Endothelial cell of umbilical vein (primary cell): ENCODE measurements around the gene GPR183. TPM values are rescaled to one million over a fixed set of nuclear protein-coding genes. Genes with fewer than 3 reads are reported as not detected.

Experiments
- BruUV-seq: library from RNA; stranded (reverse); fragments of 400-500 nt; replicated peaks from 2 replicates; lab custom pipeline; 2021; lab: Mats Ljungman, UMichigan
- CTCF ChIA-PET: fragments of 300-600, 350-600 bp; sonication (Branson Sonifier 250); formaldehyde crosslinking; loops from one replicate; lab custom pipeline; 2021; ENCODE audit warnings: antibody characterized with exemption, inconsistent platforms; lab: Charles Lee
- POLR2A ChIA-PET: fragments of 300-600, 350-600 bp; sonication (Branson Sonifier 250); formaldehyde crosslinking; loops from one replicate; lab custom pipeline; 2021; ENCODE audit warnings: antibody characterized with exemption, inconsistent platforms; lab: Charles Lee
- DNase-seq: peaks from one replicate; pipeline ENCODE4 v3.0.0-alpha.2; 2011; ENCODE audit warnings: low read depth, low spot score
- FAIRE-seq: peaks from 2 replicates; lab custom pipeline; 2011; peaks lifted over from hg19 to GRCh38; lab: Jason Lieb, UNC
- H2AFZ ChIP-seq: 2 replicates; pipeline ENCODE4 v1.6.0; 2012; ENCODE audit warnings: low read depth, low read length, control low read depth, inconsistent platforms
- H3K27ac ChIP-seq: 2 replicates; pipeline ENCODE4 v1.5.1; 2011; ENCODE audit warnings: low read depth, mild to moderate bottlenecking, control low read depth, low read length, moderate library complexity; ENCODE audit not compliant: insufficient read depth
- H3K27me3 ChIP-seq, 2 experiments: 2 replicates each; pipeline versions ENCODE4 v1.6.0 to v1.6.1; 2011; ENCODE audit warnings: low read length in 2 of 2, mixed read lengths in 1 of 2; ENCODE audit not compliant: control insufficient read depth in 2 of 2, insufficient read depth in 2 of 2
- H3K36me3 ChIP-seq, 2 experiments: 2 replicates in 1 of 2; 3 replicates in 1 of 2; pipeline ENCODE4 v1.5.1; 2011; ENCODE audit warnings: low read length in 2 of 2, mild to moderate bottlenecking in 1 of 2, moderate library complexity in 1 of 2; ENCODE audit not compliant: control insufficient read depth in 2 of 2, insufficient read depth in 2 of 2; ENCODE audit errors: extremely low read depth in 1 of 2
- H3K4me1 ChIP-seq: 3 replicates; pipeline ENCODE4 v1.5.1; 2011; ENCODE audit warnings: mild to moderate bottlenecking, low read length; ENCODE audit not compliant: control insufficient read depth, insufficient read depth; ENCODE audit errors: extremely low read depth
- H3K4me2 ChIP-seq: 2 replicates; pipeline ENCODE4 v1.6.1; 2011; ENCODE audit warnings: low read length, control low read depth, mixed read lengths; ENCODE audit not compliant: insufficient read depth
- H3K4me3 ChIP-seq, 3 experiments: fragments of 200-600 bp in 1 of 3; sonication (generic), shearing (Covaris generic) in 1 of 3; replicated peaks in 1 of 3; 2 replicates each; pipeline ENCODE4 v1.5.1; 2011 to 2016; ENCODE audit warnings: control low read depth in 3 of 3, low read length in 3 of 3, mild to moderate bottlenecking in 2 of 3, inconsistent platforms in 1 of 3, low read depth in 1 of 3, moderate library complexity in 1 of 3; ENCODE audit not compliant: insufficient read depth in 1 of 3
- H3K79me2 ChIP-seq: 2 replicates; pipeline ENCODE4 v1.6.0; 2012; ENCODE audit warnings: low read length, inconsistent platforms; ENCODE audit not compliant: control insufficient read depth, insufficient read depth
- H3K9ac ChIP-seq: replicated peaks from 2 replicates; pipeline ENCODE3; 2011; ENCODE audit warnings: low read length, control low read depth; ENCODE audit not compliant: insufficient read depth; ENCODE audit errors: extremely low read depth
- H3K9me1 ChIP-seq: replicated peaks from 3 replicates; pipeline ENCODE4 v1.6.0; 2011; ENCODE audit warnings: mild to moderate bottlenecking, low read length; ENCODE audit not compliant: control insufficient read depth, insufficient read depth; ENCODE audit errors: extremely low read depth
- H3K9me3 ChIP-seq: replicated peaks from 2 replicates; pipeline ENCODE4 v1.5.1; 2012; ENCODE audit warnings: low read length, inconsistent platforms; ENCODE audit not compliant: control insufficient read depth, insufficient read depth
- H4K20me1 ChIP-seq: replicated peaks from 2 replicates; pipeline ENCODE3; 2011; ENCODE audit warnings: mild to moderate bottlenecking, low read length; ENCODE audit not compliant: control insufficient read depth, insufficient read depth; ENCODE audit errors: extremely low read depth
- EZH2 ChIP-seq: IDR thresholded peaks from 2 replicates; pipeline ENCODE4 v1.6.1; 2012; ENCODE audit warnings: borderline replicate concordance, low read depth, mild to moderate bottlenecking, moderate library complexity, low read length, inconsistent platforms; ENCODE audit not compliant: severe bottlenecking
- FOS ChIP-seq: IDR thresholded peaks from 2 replicates; pipeline ENCODE4 v1.6.1; 2011; ENCODE audit warnings: mild to moderate bottlenecking, low read length, moderate library complexity, borderline replicate concordance; ENCODE audit not compliant: insufficient read depth
- GATA2 ChIP-seq: IDR thresholded peaks from 2 replicates; pipeline ENCODE4 v1.7.0; 2011; ENCODE audit warnings: low read depth, mild to moderate bottlenecking, moderate library complexity, mixed read lengths, low read length; ENCODE audit not compliant: insufficient read length, insufficient read depth
- JUN ChIP-seq: IDR thresholded peaks from 2 replicates; pipeline ENCODE4 v1.6.1; 2011; ENCODE audit warnings: borderline replicate concordance, low read depth; ENCODE audit not compliant: insufficient read length, insufficient read depth
- MYC ChIP-seq: IDR thresholded peaks from one replicate; pipeline ENCODE4 v1.6.1; 2011; ENCODE audit warnings: mild to moderate bottlenecking, low read depth, low read length
- POLR2A ChIP-seq: IDR thresholded peaks from 2 replicates; pipeline ENCODE4 v1.6.1; 2012; ENCODE audit warnings: low read depth, mild to moderate bottlenecking, control low read depth, low read length
- POLR2AphosphoS5 ChIP-seq: IDR thresholded peaks from 2 replicates; pipeline ENCODE4 v1.6.1; 2012; ENCODE audit warnings: low read depth, mild to moderate bottlenecking, control low read depth, low read length, moderate library complexity; ENCODE audit not compliant: insufficient read depth
- dilution Hi-C: fragments of 300-500 bp; cut with MboI; formaldehyde crosslinking; loops from one replicate; pipeline ENCODE4 v1.15.0; 2019; ENCODE audit warnings: low sequenced_read_pairs; ENCODE audit not compliant: extremely low pct_ligation_motif_present
- intact Hi-C: fragments of 100-400 bp; cut with micrococcal nuclease; formaldehyde crosslinking; loops from one replicate; pipeline ENCODE4 v1.10.0; 2022
- polyA plus RNA-seq, 4 experiments: library from polyadenylated mRNA; depleted of rRNA in 3 of 4; stranded (reverse) in 3 of 4; unstranded in 1 of 4; fragments of >200 nt; gene quantifications; 2 replicates each; pipeline versions ENCODE4 v1.2.1 to v1.2.3, GENCODE V29; 2011 to 2012; ENCODE audit warnings: missing spikeins in 1 of 4
- total RNA-seq: library from RNA; stranded (reverse); gene quantifications from 2 replicates; pipeline ENCODE4 v1.2.3, GENCODE V29; 2021
- TF ChIP-seq, protein P1 (sequence below): IDR thresholded peaks from 2 replicates; pipeline ENCODE4 v1.6.1; 2011; ENCODE audit not compliant: insufficient read depth, insufficient read length
- TF ChIP-seq, protein P2 (sequence below), 2 donors: IDR thresholded peaks; 1 replicate in 1 of 2; 2 replicates in 1 of 2; pipeline ENCODE4 v1.5.1; 2011; ENCODE audit warnings: low read length in 2 of 2, mild to moderate bottlenecking in 2 of 2, moderate library complexity in 2 of 2, control low read depth in 1 of 2, inconsistent platforms in 1 of 2, low read depth in 1 of 2; ENCODE audit not compliant: insufficient read depth in 1 of 2; ENCODE audit errors: extremely low read depth in 1 of 2

GPR183 gene
- total and polyA plus RNA-seq, 2 donors (not counting 3 experiments of a cell fraction or from before 2014, with no cell fraction given) = 0.23 TPM; not detected in 1

DNA sequence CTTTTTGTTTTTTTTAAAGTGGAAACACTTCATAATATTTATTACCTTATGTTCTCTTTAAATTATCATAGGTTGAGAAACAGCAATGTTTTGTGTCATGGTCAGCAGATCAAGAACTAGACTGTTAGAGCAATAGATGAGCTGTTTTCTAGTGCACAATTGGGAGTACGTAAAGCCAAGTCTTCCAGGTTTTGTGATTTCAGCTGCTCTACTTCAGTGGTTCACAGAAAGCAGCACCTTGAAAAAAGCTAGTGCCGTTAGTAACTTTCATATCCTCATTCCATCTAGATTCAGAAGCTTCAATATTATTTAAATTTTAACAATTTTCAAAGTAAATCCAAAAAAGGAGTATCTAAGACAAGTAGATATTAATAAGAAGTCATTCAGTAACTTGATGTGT lies 50.9 kb downstream of the GPR183 start:
- dilution Hi-C loops = loop anchor here (25.0 kb wide), 1 partner anchor 94 kb away; no protein-coding TSS in a partner anchor

DNA sequence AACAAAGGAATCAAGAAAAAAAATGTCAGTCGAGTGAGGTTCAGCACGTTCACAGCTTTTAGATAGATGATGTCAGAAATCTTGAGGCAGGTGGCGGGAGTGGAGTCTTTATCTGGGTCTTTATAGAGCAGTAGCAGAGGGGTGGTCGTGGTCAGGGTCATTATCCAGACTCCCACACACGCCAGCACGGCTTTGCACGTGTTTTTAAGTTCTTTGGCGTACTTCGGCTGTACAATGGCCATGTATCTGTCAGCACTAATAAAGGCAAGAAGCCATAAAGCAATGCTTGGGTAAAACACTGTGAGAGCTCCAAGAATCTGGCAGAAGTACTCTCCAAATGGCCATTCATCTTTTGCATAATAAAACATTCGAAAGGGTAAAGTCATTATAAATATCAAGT lies 51.9 kb downstream of the GPR183 start:
- CTCF ChIA-PET = interaction anchor here (0.8 to 2.7 kb wide), 3 partner anchors 11 to 79 kb away, joined by 3 to 14 read pairs (median 7); no protein-coding TSS in a partner anchor
- BruUV-seq = no TSS peak
- no peak for FAIRE-seq

More for the DNA sequence above, 50.9 kb downstream of the GPR183 start:
- Histone ChIP-seq H3K27me3 (no peaks in the 10 kb centered on the region), H3K27ac (no peak overlapping the region), H3K4me1 (peaks cover 9% of the 10 kb centered on the region), H3K9me3 (no peaks in the 10 kb centered on the region), H3K4me3 (no peak overlapping the region), H4K20me1 (no peaks in the 10 kb centered on the region), H3K79me2 (no peaks in the 10 kb centered on the region), H3K9ac (no peak overlapping the region), H3K9me1 (no peaks in the 10 kb centered on the region), H3K36me3 (peaks cover 0 to 2% of the 10 kb centered on the region in 2 experiments), H3K4me2 (no peak overlapping the region), H2AFZ (no peak overlapping the region)
- ChIA-PET POLR2A (no interaction called here), CTCF (interaction anchor here (0.6 to 2.7 kb wide), 4 partner anchors 9 to 80 kb away, joined by 3 to 14 read pairs (median 5); no protein-coding TSS in a partner anchor)
- FAIRE-seq (no peak), DNase-seq (no peak)
- intact Hi-C loops = no loop called here
- TF ChIP-seq POLR2A = no peak
- BruUV-seq = no TSS peak

More for the DNA sequence above, 51.9 kb downstream of the GPR183 start:
- Histone ChIP-seq H3K4me2 (no peak overlapping the region), H3K9me1 (no peaks in the 10 kb centered on the region), H3K9me3 (no peaks in the 10 kb centered on the region), H3K9ac (no peak overlapping the region), H3K79me2 (no peaks in the 10 kb centered on the region), H3K4me1 (peaks cover 9% of the 10 kb centered on the region), H3K27ac (no peak overlapping the region), H3K36me3 (peaks cover 0 to 2% of the 10 kb centered on the region in 2 experiments), H3K4me3 (no peak overlapping the region), H4K20me1 (no peaks in the 10 kb centered on the region), H2AFZ (no peak overlapping the region), H3K27me3 (no peaks in the 10 kb centered on the region)
- dilution Hi-C loops (loop anchor here (25.0 kb wide), 1 partner anchor 93 kb away; no protein-coding TSS in a partner anchor), intact Hi-C loops (no loop called here)
- no peak for DNase-seq
- no peak for TF ChIP-seq POLR2A
- TF ChIP-seq EZH2 = no peak
- TF ChIP-seq, protein P1, sequence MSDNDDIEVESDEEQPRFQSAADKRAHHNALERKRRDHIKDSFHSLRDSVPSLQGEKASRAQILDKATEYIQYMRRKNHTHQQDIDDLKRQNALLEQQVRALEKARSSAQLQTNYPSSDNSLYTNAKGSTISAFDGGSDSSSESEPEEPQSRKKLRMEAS = no peak
- no peak for TF ChIP-seq MYC
- TF ChIP-seq, protein P2, sequence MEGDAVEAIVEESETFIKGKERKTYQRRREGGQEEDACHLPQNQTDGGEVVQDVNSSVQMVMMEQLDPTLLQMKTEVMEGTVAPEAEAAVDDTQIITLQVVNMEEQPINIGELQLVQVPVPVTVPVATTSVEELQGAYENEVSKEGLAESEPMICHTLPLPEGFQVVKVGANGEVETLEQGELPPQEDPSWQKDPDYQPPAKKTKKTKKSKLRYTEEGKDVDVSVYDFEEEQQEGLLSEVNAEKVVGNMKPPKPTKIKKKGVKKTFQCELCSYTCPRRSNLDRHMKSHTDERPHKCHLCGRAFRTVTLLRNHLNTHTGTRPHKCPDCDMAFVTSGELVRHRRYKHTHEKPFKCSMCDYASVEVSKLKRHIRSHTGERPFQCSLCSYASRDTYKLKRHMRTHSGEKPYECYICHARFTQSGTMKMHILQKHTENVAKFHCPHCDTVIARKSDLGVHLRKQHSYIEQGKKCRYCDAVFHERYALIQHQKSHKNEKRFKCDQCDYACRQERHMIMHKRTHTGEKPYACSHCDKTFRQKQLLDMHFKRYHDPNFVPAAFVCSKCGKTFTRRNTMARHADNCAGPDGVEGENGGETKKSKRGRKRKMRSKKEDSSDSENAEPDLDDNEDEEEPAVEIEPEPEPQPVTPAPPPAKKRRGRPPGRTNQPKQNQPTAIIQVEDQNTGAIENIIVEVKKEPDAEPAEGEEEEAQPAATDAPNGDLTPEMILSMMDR (IDR thresholded peaks at IDR 0.05; ENCODE audit: extremely low read depth in 1 of 2, insufficient read depth in 1 of 2, low read depth in 1 of 2, low read length in 2 of 2) = no peak
- TF ChIP-seq JUN = no peak
- no peak for TF ChIP-seq GATA2
- TF ChIP-seq FOS = no peak
- no peak for TF ChIP-seq POLR2AphosphoS5
- POLR2A ChIA-PET = no interaction called here
